HEK293T (cell line): ENCODE data around the gene TMEM190.

Experiments
- BHLHE40 ChIP-seq: fragments of 450-650 bp; IDR thresholded peaks from 2 replicates; pipeline ENCODE4 v1.6.1; 2016; ENCODE audit warnings: mild to moderate bottlenecking, moderate library complexity, borderline replicate concordance
- FOXA1 ChIP-seq: fragments of 450-650 bp; IDR thresholded peaks from 2 replicates; pipeline ENCODE4 v1.6.1; 2016; ENCODE audit warnings: mild to moderate bottlenecking
- FOXK2 ChIP-seq: fragments of 450-650 bp; IDR thresholded peaks from 2 replicates; pipeline ENCODE4 v1.6.1; 2016; ENCODE audit warnings: mild to moderate bottlenecking
- FOXM1 ChIP-seq: fragments of 450-650 bp; IDR thresholded peaks from 2 replicates; pipeline ENCODE4 v1.6.1; 2017; ENCODE audit warnings: mild to moderate bottlenecking, borderline replicate concordance
- HDGF ChIP-seq: fragments of 450-650 bp; IDR thresholded peaks from 2 replicates; pipeline ENCODE4 v1.6.1; 2017; ENCODE audit warnings: antibody characterized with exemption, borderline replicate concordance
- LEF1 ChIP-seq: fragments of 450-650 bp; IDR thresholded peaks from 2 replicates; pipeline ENCODE4 v1.6.1; 2017; ENCODE audit warnings: mild to moderate bottlenecking, borderline replicate concordance
- NFRKB ChIP-seq: fragments of 450-650 bp; IDR thresholded peaks from 2 replicates; pipeline ENCODE4 v1.6.1; 2016; ENCODE audit warnings: mild to moderate bottlenecking, moderate library complexity
- PKNOX1 ChIP-seq: fragments of 450-650 bp; IDR thresholded peaks from 2 replicates; pipeline ENCODE4 v1.6.1; 2016
- SP1 ChIP-seq: fragments of 450-650 bp; IDR thresholded peaks from 2 replicates; pipeline ENCODE4 v1.6.1; 2017
- SUZ12 ChIP-seq: fragments of 450-650 bp; IDR thresholded peaks from 2 replicates; pipeline ENCODE4 v1.6.1; 2016; ENCODE audit warnings: mild to moderate bottlenecking
- TARDBP ChIP-seq: fragments of 450-650 bp; IDR thresholded peaks from 2 replicates; pipeline ENCODE4 v1.6.1; 2016
- ZNF384 ChIP-seq: fragments of 450-650 bp; IDR thresholded peaks from 2 replicates; pipeline ENCODE4 v1.6.1; 2016

- TF ChIP-seq FOXM1, result no peak
- no peak for TF ChIP-seq FOXA1
- no peak for TF ChIP-seq TARDBP
- TF ChIP-seq HDGF, result no peak
- no peak for TF ChIP-seq SUZ12
- TF ChIP-seq LEF1, result no peak
- no peak for TF ChIP-seq SP1
- TF ChIP-seq FOXK2, result no peak
- no peak for TF ChIP-seq BHLHE40
- TF ChIP-seq NFRKB, result no peak
- TF ChIP-seq PKNOX1, result no peak
- no peak for TF ChIP-seq ZNF384
Observed at GRCh38 chr19:55389386-55390317, 13.0 kb downstream of the TMEM190 start.
